ENCODE measurements around the gene GNG12.

GNG12 gene

DNA sequence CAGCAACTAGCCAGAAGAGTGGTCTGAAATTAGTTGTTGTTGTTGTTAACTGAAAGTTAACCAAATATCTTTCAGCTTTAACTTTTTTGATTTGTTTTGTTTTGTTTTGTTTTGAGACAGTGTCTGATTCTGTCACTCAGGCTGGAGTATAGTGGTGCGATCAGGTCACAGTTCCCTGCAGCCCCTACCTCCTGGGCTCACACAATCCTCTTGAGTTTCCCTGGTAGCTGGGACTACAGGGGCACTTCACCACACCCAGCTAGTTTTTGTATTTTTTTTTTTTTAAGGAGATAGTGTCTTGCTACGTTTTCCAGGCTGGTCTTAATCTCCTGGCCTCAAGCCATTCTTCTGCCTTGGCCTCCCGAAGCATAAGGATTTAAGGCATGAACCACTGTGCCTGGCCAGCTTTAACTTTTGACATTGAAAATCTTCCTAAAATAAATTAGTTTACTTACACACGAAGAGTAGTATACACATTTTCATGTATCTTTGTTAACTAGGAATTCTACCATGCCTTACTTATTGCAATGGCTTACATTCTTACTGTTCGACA is 45.0 kb downstream of the GNG12 start:
- no peaks in the 10 kb centered on the region for H3K27me3 ChIP-seq (ENCODE audit: insufficient read depth, low read length)
- no peaks in the 10 kb centered on the region for H3K36me3 ChIP-seq (ENCODE audit: insufficient read depth, low read length)
- no peak overlapping the region for H3K4me3 ChIP-seq (ENCODE audit: low read depth, low read length)
- H3K79me2 ChIP-seq (ENCODE audit: control insufficient read depth, insufficient read depth, low read length, unreplicated experiment): peaks cover 80% of the 10 kb centered on the region
- H2AFZ ChIP-seq (ENCODE audit: low read length, unreplicated experiment): no peak overlapping the region
- peaks cover 78% of the 10 kb centered on the region for H3K4me1 ChIP-seq (ENCODE audit: control insufficient read depth, insufficient read depth, low read length, unreplicated experiment)
- H3K27ac ChIP-seq (ENCODE audit: low read depth, low read length): peak overlapping the region; percentile 57; the same call in 1 of the 2 replicates

DNA sequence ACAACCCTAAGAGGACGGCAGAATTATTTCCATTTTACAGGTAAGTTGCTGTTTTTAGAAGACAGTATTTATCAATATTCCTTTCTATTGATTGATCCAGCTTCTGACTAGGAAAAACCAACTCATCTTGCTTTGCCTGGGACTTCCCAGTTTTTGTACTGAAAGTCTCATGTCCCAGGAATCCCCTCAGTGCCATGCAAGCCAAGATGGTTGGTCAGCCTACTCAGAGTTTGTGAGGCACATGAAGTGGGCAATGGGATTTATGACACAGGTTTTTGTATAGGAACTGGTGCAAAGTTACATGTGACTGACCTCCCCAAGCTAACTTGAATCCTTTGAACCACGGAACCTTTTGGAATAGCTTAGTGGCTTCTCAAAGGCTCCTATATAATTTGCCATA is 45.5 kb downstream of the GNG12 start:
- Histone ChIP-seq H2AFZ (ENCODE audit: low read length, unreplicated experiment) (no peak overlapping the region), H3K79me2 (ENCODE audit: control insufficient read depth, insufficient read depth, low read length, unreplicated experiment) (peaks cover 79% of the 10 kb centered on the region), H3K36me3 (ENCODE audit: insufficient read depth, low read length) (no peaks in the 10 kb centered on the region), H3K4me3 (ENCODE audit: low read depth, low read length) (no peak overlapping the region), H3K27me3 (ENCODE audit: insufficient read depth, low read length) (no peaks in the 10 kb centered on the region), H3K27ac (ENCODE audit: low read depth, low read length) (peak overlapping the region; percentile 57), H3K4me1 (ENCODE audit: control insufficient read depth, insufficient read depth, low read length, unreplicated experiment) (peaks cover 72% of the 10 kb centered on the region)

DNA sequence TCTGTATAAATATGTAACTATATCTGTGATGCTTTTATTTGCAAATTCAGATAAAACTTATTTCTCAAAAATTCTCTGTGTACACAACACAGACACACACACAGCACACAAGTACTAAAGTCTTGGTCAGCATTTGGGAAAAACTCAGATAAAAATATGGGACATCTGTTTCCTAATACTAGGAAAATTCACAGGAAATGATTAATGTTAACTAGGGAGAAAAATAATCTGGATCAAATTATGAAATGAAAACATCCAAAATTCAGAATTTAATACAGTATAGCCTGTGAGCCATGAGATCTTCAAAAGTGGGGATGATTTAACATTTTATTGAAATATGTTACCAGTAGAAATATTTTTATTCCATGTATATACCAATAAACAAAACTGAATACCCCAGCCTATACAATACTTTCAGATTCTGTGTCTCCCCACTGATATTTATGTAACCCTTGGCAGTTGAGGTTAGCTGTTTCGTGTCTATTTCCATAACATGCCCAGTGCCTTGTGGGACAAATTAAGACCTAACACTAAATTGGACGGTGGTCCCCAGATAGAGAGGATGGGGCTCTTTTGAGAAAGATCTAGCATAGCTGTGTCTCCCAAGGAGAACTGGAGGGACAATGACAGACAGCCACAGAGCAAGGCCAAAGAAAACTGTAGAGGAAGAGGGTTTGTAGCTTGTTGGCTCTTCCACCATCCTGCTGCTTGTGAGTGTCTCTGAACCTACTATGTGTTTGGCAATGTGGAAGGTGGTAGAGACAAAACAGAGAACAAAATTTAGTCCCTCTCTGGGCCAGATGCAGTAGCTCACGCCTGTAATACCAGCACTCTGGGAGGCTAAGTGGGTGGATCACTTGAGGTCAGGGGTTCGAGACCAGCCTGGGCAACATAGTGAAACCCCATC is 47.2 kb downstream of the GNG12 start:
- Histone ChIP-seq H3K36me3 (ENCODE audit: insufficient read depth, low read length) (peaks cover 4% of the 10 kb centered on the region; the same call in 1 of the 2 replicates), H3K27ac (ENCODE audit: low read depth, low read length) (peak overlapping the region; percentile 74), H3K4me1 (ENCODE audit: control insufficient read depth, insufficient read depth, low read length, unreplicated experiment) (peaks cover 56% of the 10 kb centered on the region), H3K4me3 (ENCODE audit: low read depth, low read length) (no peak overlapping the region), H3K27me3 (ENCODE audit: insufficient read depth, low read length) (no peaks in the 10 kb centered on the region), H3K79me2 (ENCODE audit: control insufficient read depth, insufficient read depth, low read length, unreplicated experiment) (peaks cover 83% of the 10 kb centered on the region), H2AFZ (ENCODE audit: low read length, unreplicated experiment) (no peak overlapping the region)

DNA sequence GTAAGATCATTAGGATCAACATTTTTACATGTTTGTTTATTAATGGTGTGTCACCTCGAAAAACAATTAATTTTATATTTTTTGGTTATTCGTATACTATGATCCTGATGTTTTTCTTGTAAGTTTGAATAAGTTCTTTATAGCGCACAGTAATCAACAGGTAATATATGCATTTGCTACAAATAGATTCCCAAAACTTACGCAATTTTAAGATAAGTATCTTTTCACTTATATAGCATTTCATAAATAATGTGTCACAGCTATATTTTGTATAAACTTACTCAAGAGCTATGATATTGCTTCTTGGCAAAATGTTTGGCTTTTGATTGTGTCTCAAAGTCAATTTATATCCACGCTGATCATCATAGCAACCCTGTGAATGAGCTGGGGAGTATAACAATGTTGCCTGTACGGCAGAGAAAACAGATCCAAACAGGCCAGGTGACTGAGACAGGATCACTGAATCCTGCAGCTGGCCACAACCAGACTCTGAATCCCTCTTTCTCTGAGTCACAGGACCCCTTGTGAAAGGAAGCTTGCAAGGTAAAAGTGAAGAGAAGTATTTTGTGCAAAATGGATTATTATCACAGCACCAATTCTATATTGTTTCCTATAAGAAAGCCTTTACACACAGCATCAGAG is 48.6 kb downstream of the GNG12 start:
- Histone ChIP-seq H2AFZ (ENCODE audit: low read length, unreplicated experiment) (no peak overlapping the region), H3K4me1 (ENCODE audit: control insufficient read depth, insufficient read depth, low read length, unreplicated experiment) (peaks cover 42% of the 10 kb centered on the region), H3K4me3 (ENCODE audit: low read depth, low read length) (no peak overlapping the region), H3K79me2 (ENCODE audit: control insufficient read depth, insufficient read depth, low read length, unreplicated experiment) (peaks cover 83% of the 10 kb centered on the region), H3K36me3 (ENCODE audit: insufficient read depth, low read length) (peaks cover 4% of the 10 kb centered on the region; the same call in 1 of the 2 replicates), H3K27ac (ENCODE audit: low read depth, low read length) (no peak overlapping the region), H3K27me3 (ENCODE audit: insufficient read depth, low read length) (no peaks in the 10 kb centered on the region)

DNA sequence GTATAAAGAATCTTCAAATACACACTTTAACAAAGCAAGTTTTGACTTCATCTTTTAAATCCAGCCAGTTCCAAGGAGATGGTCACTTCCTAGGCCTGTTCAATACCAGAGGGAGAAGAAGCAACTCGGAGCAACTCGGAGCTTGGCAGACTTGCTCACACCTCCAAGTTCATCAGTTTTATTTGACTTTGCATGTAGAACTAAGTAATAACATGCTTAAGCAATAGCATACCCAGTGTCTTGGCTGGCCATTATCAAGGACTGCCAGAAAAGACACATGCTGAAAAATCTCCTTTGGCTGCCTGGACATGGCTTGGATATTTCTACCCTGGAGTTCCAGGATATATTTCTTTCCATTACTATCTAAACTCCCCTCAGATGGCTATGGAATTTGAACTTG is 52.6 kb downstream of the GNG12 start:
- Histone ChIP-seq H3K27ac (ENCODE audit: low read depth, low read length) (no peak overlapping the region), H3K79me2 (ENCODE audit: control insufficient read depth, insufficient read depth, low read length, unreplicated experiment) (peaks cover 84% of the 10 kb centered on the region), H3K36me3 (ENCODE audit: insufficient read depth, low read length) (peaks cover 21% of the 10 kb centered on the region; the same call in 1 of the 2 replicates), H3K4me3 (ENCODE audit: low read depth, low read length) (no peak overlapping the region), H2AFZ (ENCODE audit: low read length, unreplicated experiment) (no peak overlapping the region), H3K27me3 (ENCODE audit: insufficient read depth, low read length) (no peaks in the 10 kb centered on the region), H3K4me1 (ENCODE audit: control insufficient read depth, insufficient read depth, low read length, unreplicated experiment) (peaks cover 8% of the 10 kb centered on the region)

DNA sequence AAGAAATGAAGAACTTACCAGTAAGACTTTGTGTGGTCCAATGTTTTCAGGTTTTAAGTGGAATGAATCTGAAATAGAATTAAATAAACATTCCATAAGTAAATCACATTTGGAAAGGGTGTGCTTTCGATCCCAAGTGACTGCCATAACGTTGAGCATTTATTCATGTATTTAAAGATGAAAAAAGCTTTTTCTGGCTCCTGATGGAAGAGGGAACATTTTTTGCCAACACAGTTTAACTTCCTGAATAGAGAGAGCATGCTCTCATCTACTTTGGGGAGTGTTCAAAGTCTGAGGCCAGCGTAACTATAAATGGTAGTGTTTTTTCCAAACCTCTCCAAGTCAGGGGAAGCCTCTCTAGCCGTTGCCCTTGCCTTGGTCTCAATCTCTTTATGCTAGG is 55.8 kb downstream of the GNG12 start:
- Histone ChIP-seq H3K4me3 (ENCODE audit: low read depth, low read length) (no peak overlapping the region), H3K27me3 (ENCODE audit: insufficient read depth, low read length) (no peaks in the 10 kb centered on the region), H2AFZ (ENCODE audit: low read length, unreplicated experiment) (no peak overlapping the region), H3K36me3 (ENCODE audit: insufficient read depth, low read length) (peaks cover 44% of the 10 kb centered on the region), H3K4me1 (ENCODE audit: control insufficient read depth, insufficient read depth, low read length, unreplicated experiment) (peaks cover 24% of the 10 kb centered on the region), H3K27ac (ENCODE audit: low read depth, low read length) (no peak overlapping the region), H3K79me2 (ENCODE audit: control insufficient read depth, insufficient read depth, low read length, unreplicated experiment) (peaks cover 92% of the 10 kb centered on the region)

DNA sequence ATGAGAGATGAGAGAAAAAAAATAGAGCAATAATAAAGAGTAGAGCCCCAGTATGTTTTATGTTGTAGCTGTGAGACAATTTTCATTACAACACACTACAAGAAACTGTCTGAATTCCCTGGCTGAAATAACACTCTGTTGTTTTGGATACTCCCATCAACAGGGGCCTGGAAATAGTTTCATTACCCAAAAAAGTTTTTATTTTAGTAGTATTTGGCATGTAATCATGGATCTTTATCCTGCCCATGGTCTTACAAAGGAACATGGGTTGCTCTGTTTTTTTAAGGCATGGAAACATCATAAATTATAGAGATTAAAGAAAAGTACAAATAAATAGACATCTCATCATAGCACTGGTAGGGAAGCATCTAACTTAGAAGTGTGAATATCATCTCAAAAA is 56.3 kb downstream of the GNG12 start:
- Histone ChIP-seq H3K4me1 (ENCODE audit: control insufficient read depth, insufficient read depth, low read length, unreplicated experiment) (peaks cover 24% of the 10 kb centered on the region), H2AFZ (ENCODE audit: low read length, unreplicated experiment) (no peak overlapping the region), H3K27ac (ENCODE audit: low read depth, low read length) (no peak overlapping the region), H3K27me3 (ENCODE audit: insufficient read depth, low read length) (no peaks in the 10 kb centered on the region), H3K4me3 (ENCODE audit: low read depth, low read length) (no peak overlapping the region), H3K79me2 (ENCODE audit: control insufficient read depth, insufficient read depth, low read length, unreplicated experiment) (peaks cover 91% of the 10 kb centered on the region), H3K36me3 (ENCODE audit: insufficient read depth, low read length) (peaks cover 44% of the 10 kb centered on the region)

DNA sequence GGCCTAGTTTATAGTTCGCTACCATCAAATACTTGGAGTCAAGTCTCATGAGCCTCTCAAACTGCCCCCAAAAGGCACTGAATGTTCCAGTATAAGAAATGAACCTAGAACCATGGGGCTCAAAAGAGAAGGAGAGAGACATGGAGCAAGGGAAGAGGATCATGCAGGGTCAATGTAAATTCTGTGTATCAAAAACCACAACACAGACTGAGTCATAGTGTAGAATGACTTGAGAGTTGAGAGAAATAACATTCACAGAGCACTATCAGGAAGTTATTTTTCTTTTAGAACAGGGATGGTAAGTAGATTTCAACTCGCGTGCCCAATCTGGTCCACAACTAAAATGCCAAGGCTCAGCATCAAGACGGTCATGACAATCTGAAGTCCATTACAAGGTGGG is 59.8 kb downstream of the GNG12 start:
- Histone ChIP-seq H3K79me2 (ENCODE audit: control insufficient read depth, insufficient read depth, low read length, unreplicated experiment) (peaks cover 91% of the 10 kb centered on the region), H3K27me3 (ENCODE audit: insufficient read depth, low read length) (no peaks in the 10 kb centered on the region), H3K4me3 (ENCODE audit: low read depth, low read length) (no peak overlapping the region), H3K27ac (ENCODE audit: low read depth, low read length) (0 out of 2 replicates have a peak overlapping the region, but pooled peaks have one; percentile 16), H2AFZ (ENCODE audit: low read length, unreplicated experiment) (no peak overlapping the region), H3K4me1 (ENCODE audit: control insufficient read depth, insufficient read depth, low read length, unreplicated experiment) (peaks cover 41% of the 10 kb centered on the region), H3K36me3 (ENCODE audit: insufficient read depth, low read length) (peaks cover 40% of the 10 kb centered on the region)

DNA sequence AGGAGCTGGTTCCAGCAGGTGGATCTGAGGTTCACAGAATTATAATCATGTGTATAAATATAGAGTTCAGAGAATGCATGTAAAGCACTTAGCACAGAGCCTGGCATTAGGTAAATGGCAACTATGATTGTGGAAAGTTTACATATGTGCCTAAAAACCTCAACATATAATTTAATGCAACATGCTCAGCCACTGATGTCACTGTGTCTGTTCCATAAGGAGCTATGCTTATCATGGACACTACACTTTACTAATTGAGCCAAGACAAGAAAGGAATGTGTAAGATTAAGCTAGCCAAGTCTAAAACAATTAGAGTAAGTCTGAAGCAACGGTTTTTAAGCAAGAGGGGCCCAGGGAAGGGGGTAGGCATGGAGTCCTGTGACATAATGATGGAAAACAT is 61.5 kb downstream of the GNG12 start:
- Histone ChIP-seq H3K4me1 (ENCODE audit: control insufficient read depth, insufficient read depth, low read length, unreplicated experiment) (peaks cover 51% of the 10 kb centered on the region), H2AFZ (ENCODE audit: low read length, unreplicated experiment) (no peak overlapping the region), H3K36me3 (ENCODE audit: insufficient read depth, low read length) (peaks cover 34% of the 10 kb centered on the region), H3K27ac (ENCODE audit: low read depth, low read length) (0 out of 2 replicates have a peak overlapping the region, but pooled peaks have one; percentile 23), H3K79me2 (ENCODE audit: control insufficient read depth, insufficient read depth, low read length, unreplicated experiment) (peaks cover 93% of the 10 kb centered on the region), H3K4me3 (ENCODE audit: low read depth, low read length) (no peak overlapping the region), H3K27me3 (ENCODE audit: insufficient read depth, low read length) (no peaks in the 10 kb centered on the region)

DNA sequence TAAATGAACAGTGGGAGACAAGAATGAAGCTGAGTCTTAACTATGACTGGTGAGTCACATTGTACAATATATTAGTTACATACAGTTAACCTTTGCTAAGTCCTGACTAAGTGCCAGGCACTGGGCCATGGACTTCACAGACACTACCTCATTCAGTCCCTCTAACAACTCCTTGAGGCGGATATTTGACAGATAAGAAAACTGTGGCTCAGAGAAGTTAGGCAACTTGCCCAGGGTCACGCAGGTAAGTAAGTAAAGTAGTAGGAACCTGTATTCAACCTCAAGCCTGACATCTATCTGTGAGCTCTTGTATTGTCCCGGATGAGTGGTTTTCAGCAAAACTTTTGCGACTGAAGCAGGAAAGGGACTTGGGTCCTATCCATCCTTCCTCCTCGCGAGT is 62.1 kb downstream of the GNG12 start:
- Histone ChIP-seq H2AFZ (ENCODE audit: low read length, unreplicated experiment) (no peak overlapping the region), H3K36me3 (ENCODE audit: insufficient read depth, low read length) (peaks cover 29% of the 10 kb centered on the region), H3K79me2 (ENCODE audit: control insufficient read depth, insufficient read depth, low read length, unreplicated experiment) (peaks cover 89% of the 10 kb centered on the region), H3K4me1 (ENCODE audit: control insufficient read depth, insufficient read depth, low read length, unreplicated experiment) (peaks cover 57% of the 10 kb centered on the region), H3K4me3 (ENCODE audit: low read depth, low read length) (no peak overlapping the region), H3K27ac (ENCODE audit: low read depth, low read length) (0 out of 2 replicates have a peak overlapping the region, but pooled peaks have one; percentile 23), H3K27me3 (ENCODE audit: insufficient read depth, low read length) (no peaks in the 10 kb centered on the region)

Data from ACC112 (cell line).